NCI-H2171 treated with DMSO at 0.1 percent for 48 hours (cell line): ENCODE data around the gene AQP1.

Source experiments
- DNase-seq: peaks from one replicate; lab custom pipeline; 2025; lab: John Stamatoyannopoulos, UW

The AQP1 gene

GRCh38 chr7:30911561-30911969, at the start of gene AQP1:
Gene AQP1, plus strand, starts transcription at chr7:30911853. Its CDS starts 57 bp downstream, at chr7:30911910.
- DNase-seq = no peak

GRCh38 chr7:30862995-30863705, 48.5 kb upstream of the AQP1 start:
- no peak for DNase-seq

- no peak for DNase-seq
Observed at GRCh38 chr7:30863706-30864035, 48.0 kb upstream of the AQP1 start.

- no peak for DNase-seq
Observed at GRCh38 chr7:30864101-30864500, 47.6 kb upstream of the AQP1 start.

GRCh38 chr7:30865076-30865475, 46.6 kb upstream of the AQP1 start:
- DNase-seq = no peak

GRCh38 chr7:30865821-30866220, 45.8 kb upstream of the AQP1 start:
- DNase-seq = no peak

- no peak for DNase-seq
Observed at GRCh38 chr7:30866939-30867338, 44.7 kb upstream of the AQP1 start.

GRCh38 chr7:30867483-30867882, 44.2 kb upstream of the AQP1 start:
- no peak for DNase-seq

GRCh38 chr7:30869794-30870611, 41.6 kb upstream of the AQP1 start:
- peak; percentile 82 for DNase-seq

GRCh38 chr7:30870821-30871518, 40.7 kb upstream of the AQP1 start:
- no peak for DNase-seq

- DNase-seq = no peak
Observed at GRCh38 chr7:30871655-30872054, 40.0 kb upstream of the AQP1 start.

- peak; percentile 50 for DNase-seq
Observed at GRCh38 chr7:30873207-30873606, 38.4 kb upstream of the AQP1 start.

GRCh38 chr7:30873656-30874055, 38.0 kb upstream of the AQP1 start:
- DNase-seq = peak; percentile 50

GRCh38 chr7:30874656-30875302, 36.9 kb upstream of the AQP1 start:
- DNase-seq = no peak

GRCh38 chr7:30877015-30877769, 34.5 kb upstream of the AQP1 start:
- no peak for DNase-seq

- DNase-seq = no peak
Observed at GRCh38 chr7:30877993-30878392, 33.7 kb upstream of the AQP1 start.

GRCh38 chr7:30879139-30880124, 32.2 kb upstream of the AQP1 start:
- no peak for DNase-seq

GRCh38 chr7:30880125-30880720, 31.4 kb upstream of the AQP1 start:
- no peak for DNase-seq

GRCh38 chr7:30880941-30881340, 30.7 kb upstream of the AQP1 start:
- no peak for DNase-seq

GRCh38 chr7:30881448-30881847, 30.2 kb upstream of the AQP1 start:
- no peak for DNase-seq
